ENCODE data around the gene RABGGTB.

- no peak for TF ChIP-seq CTCF (IDR thresholded peaks at IDR 0.05)
- no peak for TF ChIP-seq TCF7L2 (IDR thresholded peaks at IDR 0.05; ENCODE audit: low read depth, low read length)
- TF ChIP-seq POLR2AphosphoS5 (IDR thresholded peaks at IDR 0.05; ENCODE audit: low read depth, low read length), result no peak
- TF ChIP-seq, protein P1, sequence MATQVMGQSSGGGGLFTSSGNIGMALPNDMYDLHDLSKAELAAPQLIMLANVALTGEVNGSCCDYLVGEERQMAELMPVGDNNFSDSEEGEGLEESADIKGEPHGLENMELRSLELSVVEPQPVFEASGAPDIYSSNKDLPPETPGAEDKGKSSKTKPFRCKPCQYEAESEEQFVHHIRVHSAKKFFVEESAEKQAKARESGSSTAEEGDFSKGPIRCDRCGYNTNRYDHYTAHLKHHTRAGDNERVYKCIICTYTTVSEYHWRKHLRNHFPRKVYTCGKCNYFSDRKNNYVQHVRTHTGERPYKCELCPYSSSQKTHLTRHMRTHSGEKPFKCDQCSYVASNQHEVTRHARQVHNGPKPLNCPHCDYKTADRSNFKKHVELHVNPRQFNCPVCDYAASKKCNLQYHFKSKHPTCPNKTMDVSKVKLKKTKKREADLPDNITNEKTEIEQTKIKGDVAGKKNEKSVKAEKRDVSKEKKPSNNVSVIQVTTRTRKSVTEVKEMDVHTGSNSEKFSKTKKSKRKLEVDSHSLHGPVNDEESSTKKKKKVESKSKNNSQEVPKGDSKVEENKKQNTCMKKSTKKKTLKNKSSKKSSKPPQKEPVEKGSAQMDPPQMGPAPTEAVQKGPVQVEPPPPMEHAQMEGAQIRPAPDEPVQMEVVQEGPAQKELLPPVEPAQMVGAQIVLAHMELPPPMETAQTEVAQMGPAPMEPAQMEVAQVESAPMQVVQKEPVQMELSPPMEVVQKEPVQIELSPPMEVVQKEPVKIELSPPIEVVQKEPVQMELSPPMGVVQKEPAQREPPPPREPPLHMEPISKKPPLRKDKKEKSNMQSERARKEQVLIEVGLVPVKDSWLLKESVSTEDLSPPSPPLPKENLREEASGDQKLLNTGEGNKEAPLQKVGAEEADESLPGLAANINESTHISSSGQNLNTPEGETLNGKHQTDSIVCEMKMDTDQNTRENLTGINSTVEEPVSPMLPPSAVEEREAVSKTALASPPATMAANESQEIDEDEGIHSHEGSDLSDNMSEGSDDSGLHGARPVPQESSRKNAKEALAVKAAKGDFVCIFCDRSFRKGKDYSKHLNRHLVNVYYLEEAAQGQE (IDR thresholded peaks at IDR 0.05; ENCODE audit: insufficient read depth in 1 of 2, low read depth in 2 of 2, low read length in 1 of 2), result no peak
- no peak for TF ChIP-seq SIN3A (IDR thresholded peaks at IDR 0.05; ENCODE audit: borderline replicate concordance, insufficient read depth, low read depth, low read length)
Observed at GRCh38 chr1:75768016-75768415, 18.0 kb upstream of the RABGGTB start.

Measured in Panc1 (cell line).